ENCODE measurements around the gene PTH. TPM values are rescaled to one million over a fixed set of nuclear protein-coding genes. Genes with fewer than 3 reads are reported as not detected.

PTH gene
- total and polyA plus RNA-seq, 8 donors: 0.24 to 0.43 (median 0.32) TPM; not detected in 5

- Histone ChIP-seq H3K4me1 (no peaks in the 10 kb centered on the region), H3K4me3 (no peak overlapping the region), H3K27ac (no peak overlapping the region), H3K27me3 (peaks cover 0 to 3% of the 10 kb centered on the region in 2 donors), H3K36me3 (no peaks in the 10 kb centered on the region), H3K9me3 (no peaks in the 10 kb centered on the region)
- ATAC-seq (no peak), DNase-seq (no peak)
- intact Hi-C loops (cut with DNase I): no loop called here
- no peak for TF ChIP-seq CTCF (IDR thresholded peaks at IDR 0.05)
Measured at GRCh38 chr11:13503393-13503792, 7.6 kb upstream of the PTH start.

- no peaks in the 10 kb centered on the region for H3K9me3 ChIP-seq
- DNase-seq (no peak), ATAC-seq (no peak)
- no peak overlapping the region for H3K27ac ChIP-seq
- H3K4me3 ChIP-seq: no peak overlapping the region
- H3K36me3 ChIP-seq: no peaks in the 10 kb centered on the region
- intact Hi-C loops (cut with DNase I): no loop called here
- H3K27me3 ChIP-seq: peaks cover 0 to 3% of the 10 kb centered on the region in 2 donors
- no peaks in the 10 kb centered on the region for H3K4me1 ChIP-seq
- no peak for TF ChIP-seq CTCF (IDR thresholded peaks at IDR 0.05)
Measured at GRCh38 chr11:13502492-13502891, 6.7 kb upstream of the PTH start.

- no peak overlapping the region for H3K4me3 ChIP-seq
- no peaks in the 10 kb centered on the region for H3K36me3 ChIP-seq
- TF ChIP-seq CTCF (IDR thresholded peaks at IDR 0.05): no peak
- no peak overlapping the region for H3K27ac ChIP-seq
- no peak for ATAC-seq
- no peaks in the 10 kb centered on the region for H3K9me3 ChIP-seq
- DNase-seq: no peak
- no peaks in the 10 kb centered on the region for H3K4me1 ChIP-seq
- H3K27me3 ChIP-seq: peaks cover 0 to 6% of the 10 kb centered on the region in 2 donors
- intact Hi-C loops (cut with DNase I): no loop called here
Measured at GRCh38 chr11:13494051-13494450, 1.7 kb downstream of the PTH start.

- intact Hi-C loops (cut with DNase I): no loop called here
- DNase-seq (no peak), ATAC-seq (peak; percentile 83)
- no peak for TF ChIP-seq CTCF (IDR thresholded peaks at IDR 0.05)
- H3K9me3 ChIP-seq: no peaks in the 10 kb centered on the region
- peak overlapping the region in 1 of 2 donors; percentile 15 for H3K4me3 ChIP-seq
- no peaks in the 10 kb centered on the region for H3K4me1 ChIP-seq
- H3K36me3 ChIP-seq: no peaks in the 10 kb centered on the region
- no peak overlapping the region for H3K27ac ChIP-seq
- no peaks in the 10 kb centered on the region for H3K27me3 ChIP-seq
Measured at GRCh38 chr11:13487661-13488030, 8.2 kb downstream of the PTH start.

- Histone ChIP-seq H3K36me3 (no peaks in the 10 kb centered on the region), H3K4me3 (peak overlapping the region in 1 of 2 donors; percentile 15), H3K27me3 (no peaks in the 10 kb centered on the region), H3K27ac (no peak overlapping the region), H3K9me3 (no peaks in the 10 kb centered on the region), H3K4me1 (no peaks in the 10 kb centered on the region)
- intact Hi-C loops (cut with DNase I): no loop called here
- DNase-seq (peak in 3 of 4 donors; percentile 25 to 90 (median 65)), ATAC-seq (peak; percentile 91)
- TF ChIP-seq CTCF (IDR thresholded peaks at IDR 0.05): peak; percentile 18 to 58
Measured at GRCh38 chr11:13486926-13487660, 8.7 kb downstream of the PTH start.
